ENCODE results near the gene LYZ. TPM values are rescaled to one million over a fixed set of nuclear protein-coding genes. Genes with fewer than 3 reads are reported as not detected.
"Not testable (repeated sequence)": the region's sequence is repeated elsewhere in the genome, so short reads cannot be mapped to it uniquely, and the experiment has no call there.

The LYZ gene
- polyA plus RNA-seq, 1 donor (not counting 4 experiments of a cell fraction or from before 2014, with no cell fraction given), result not detected

GRCh38 chr12:69304284-69304683 is 43.9 kb upstream of the LYZ start:
- Histone ChIP-seq H4K20me1 (ENCODE audit: control insufficient read depth, extremely low read depth, insufficient read depth, low read length) (no peaks in the 10 kb centered on the region), H3K4me3 (ENCODE audit: control insufficient read depth in 2 of 3, extremely low read depth in 1 of 3, insufficient read depth in 2 of 3, low read depth in 1 of 3, low read length in 3 of 3) (no peak overlapping the region), H3K36me3 (ENCODE audit: control insufficient read depth in 2 of 2, extremely low read depth in 1 of 2, insufficient read depth in 2 of 2, low read length in 2 of 2) (no peaks in the 10 kb centered on the region), H3K9me1 (ENCODE audit: control insufficient read depth, extremely low read depth, insufficient read depth, low read length) (no peaks in the 10 kb centered on the region), H3K9ac (ENCODE audit: control insufficient read depth, extremely low read depth, insufficient read depth, low read length) (no peak overlapping the region), H3K27ac (ENCODE audit: control insufficient read depth, insufficient read depth, low read length) (no peak overlapping the region), H3K9me3 (ENCODE audit: control insufficient read depth, low read depth, low read length) (peaks cover 3% of the 10 kb centered on the region), H3K27me3 (ENCODE audit: control insufficient read depth, extremely low read depth, insufficient read depth, low read length) (peaks cover 11% of the 10 kb centered on the region), H3K4me2 (ENCODE audit: control insufficient read depth, extremely low read depth, insufficient read depth, low read depth, low read length) (no peak overlapping the region), H3K79me2 (ENCODE audit: control insufficient read depth, insufficient read depth, low read length) (no peaks in the 10 kb centered on the region), H2AFZ (ENCODE audit: control insufficient read depth, low read length) (no peak overlapping the region), H3K4me1 (ENCODE audit: control insufficient read depth, extremely low read depth, insufficient read depth, low read length) (no peaks in the 10 kb centered on the region)
- FAIRE-seq (no peak), DNase-seq (ENCODE audit: low read depth, low spot score) (no peak)
- dilution Hi-C loops (cut with MboI; ENCODE audit: extremely low pct_ligation_motif_present, low sequenced_read_pairs), result no loop called here
- no peak for TF ChIP-seq EZH2 (IDR thresholded peaks at IDR 0.05; ENCODE audit: low read length)

GRCh38 chr12:69309461-69309860 is 38.7 kb upstream of the LYZ start:
- Histone ChIP-seq H3K27me3 (ENCODE audit: control insufficient read depth, extremely low read depth, insufficient read depth, low read length) (no peaks in the 10 kb centered on the region), H3K79me2 (ENCODE audit: control insufficient read depth, insufficient read depth, low read length) (no peaks in the 10 kb centered on the region), H3K27ac (ENCODE audit: control insufficient read depth, insufficient read depth, low read length) (no peak overlapping the region), H3K4me2 (ENCODE audit: control insufficient read depth, extremely low read depth, insufficient read depth, low read depth, low read length) (no peak overlapping the region), H3K36me3 (ENCODE audit: control insufficient read depth in 2 of 2, extremely low read depth in 1 of 2, insufficient read depth in 2 of 2, low read length in 2 of 2) (no peaks in the 10 kb centered on the region), H3K9ac (ENCODE audit: control insufficient read depth, extremely low read depth, insufficient read depth, low read length) (no peak overlapping the region), H3K9me3 (ENCODE audit: control insufficient read depth, low read depth, low read length) (peaks cover 1% of the 10 kb centered on the region), H3K4me1 (ENCODE audit: control insufficient read depth, extremely low read depth, insufficient read depth, low read length) (no peaks in the 10 kb centered on the region), H3K9me1 (ENCODE audit: control insufficient read depth, extremely low read depth, insufficient read depth, low read length) (no peaks in the 10 kb centered on the region), H3K4me3 (ENCODE audit: control insufficient read depth in 2 of 3, extremely low read depth in 1 of 3, insufficient read depth in 2 of 3, low read depth in 1 of 3, low read length in 3 of 3) (no peak overlapping the region), H2AFZ (ENCODE audit: control insufficient read depth, low read length) (no peak overlapping the region), H4K20me1 (ENCODE audit: control insufficient read depth, extremely low read depth, insufficient read depth, low read length) (no peaks in the 10 kb centered on the region)
- no peak for DNase-seq (ENCODE audit: low read depth, low spot score)
- no peak for FAIRE-seq
- dilution Hi-C loops (cut with MboI; ENCODE audit: extremely low pct_ligation_motif_present, low sequenced_read_pairs), result no loop called here
- TF ChIP-seq CTCF (optimal IDR thresholded peaks at IDR 0.05 in 1 of 3, IDR thresholded peaks at IDR 0.05 in 1 of 3, conservative IDR thresholded peaks at IDR 0.05 in 1 of 3; ENCODE audit: extremely low read depth in 1 of 3, insufficient read depth in 2 of 3, low read length in 3 of 3), result no peak
- TF ChIP-seq EZH2 (IDR thresholded peaks at IDR 0.05; ENCODE audit: low read length), result no peak

- H3K4me1 ChIP-seq (ENCODE audit: control insufficient read depth, extremely low read depth, insufficient read depth, low read length), result no peaks in the 10 kb centered on the region
- no peak overlapping the region for H3K27ac ChIP-seq (ENCODE audit: control insufficient read depth, insufficient read depth, low read length)
- no peaks in the 10 kb centered on the region for H3K79me2 ChIP-seq (ENCODE audit: control insufficient read depth, insufficient read depth, low read length)
- no peaks in the 10 kb centered on the region for H4K20me1 ChIP-seq (ENCODE audit: control insufficient read depth, extremely low read depth, insufficient read depth, low read length)
- FAIRE-seq (no peak), DNase-seq (ENCODE audit: low read depth, low spot score) (no peak)
- no peaks in the 10 kb centered on the region for H3K36me3 ChIP-seq (ENCODE audit: control insufficient read depth in 2 of 2, extremely low read depth in 1 of 2, insufficient read depth in 2 of 2, low read length in 2 of 2)
- no peaks in the 10 kb centered on the region for H3K27me3 ChIP-seq (ENCODE audit: control insufficient read depth, extremely low read depth, insufficient read depth, low read length)
- H3K9ac ChIP-seq (ENCODE audit: control insufficient read depth, extremely low read depth, insufficient read depth, low read length), result no peak overlapping the region
- H3K9me1 ChIP-seq (ENCODE audit: control insufficient read depth, extremely low read depth, insufficient read depth, low read length), result no peaks in the 10 kb centered on the region
- TF ChIP-seq EZH2 (IDR thresholded peaks at IDR 0.05; ENCODE audit: low read length), result no peak
- TF ChIP-seq CTCF (optimal IDR thresholded peaks at IDR 0.05 in 1 of 3, IDR thresholded peaks at IDR 0.05 in 1 of 3, conservative IDR thresholded peaks at IDR 0.05 in 1 of 3; ENCODE audit: extremely low read depth in 1 of 3, insufficient read depth in 2 of 3, low read length in 3 of 3), result no peak
- no peak overlapping the region for H3K4me2 ChIP-seq (ENCODE audit: control insufficient read depth, extremely low read depth, insufficient read depth, low read depth, low read length)
- H3K9me3 ChIP-seq (ENCODE audit: control insufficient read depth, low read depth, low read length), result no peaks in the 10 kb centered on the region
- H3K4me3 ChIP-seq (ENCODE audit: control insufficient read depth in 2 of 3, extremely low read depth in 1 of 3, insufficient read depth in 2 of 3, low read depth in 1 of 3, low read length in 3 of 3), result no peak overlapping the region
- no peak overlapping the region for H2AFZ ChIP-seq (ENCODE audit: control insufficient read depth, low read length)
- dilution Hi-C loops (cut with MboI; ENCODE audit: extremely low pct_ligation_motif_present, low sequenced_read_pairs), result no loop called here
Measured at GRCh38 chr12:69313209-69313608, 35.0 kb upstream of the LYZ start.

GRCh38 chr12:69316784-69317183 is 31.4 kb upstream of the LYZ start:
- dilution Hi-C loops (cut with MboI; ENCODE audit: extremely low pct_ligation_motif_present, low sequenced_read_pairs); H3K27me3 ChIP-seq (ENCODE audit: control insufficient read depth, extremely low read depth, insufficient read depth, low read length); H3K4me1 ChIP-seq (ENCODE audit: control insufficient read depth, extremely low read depth, insufficient read depth, low read length); FAIRE-seq; H3K27ac ChIP-seq (ENCODE audit: control insufficient read depth, insufficient read depth, low read length); H3K4me3 ChIP-seq (ENCODE audit: control insufficient read depth in 2 of 3, extremely low read depth in 1 of 3, insufficient read depth in 2 of 3, low read depth in 1 of 3, low read length in 3 of 3); H2AFZ ChIP-seq (ENCODE audit: control insufficient read depth, low read length); H3K9ac ChIP-seq (ENCODE audit: control insufficient read depth, extremely low read depth, insufficient read depth, low read length); DNase-seq (ENCODE audit: low read depth, low spot score); H3K9me3 ChIP-seq (ENCODE audit: control insufficient read depth, low read depth, low read length); H4K20me1 ChIP-seq (ENCODE audit: control insufficient read depth, extremely low read depth, insufficient read depth, low read length); H3K9me1 ChIP-seq (ENCODE audit: control insufficient read depth, extremely low read depth, insufficient read depth, low read length); H3K79me2 ChIP-seq (ENCODE audit: control insufficient read depth, insufficient read depth, low read length); H3K36me3 ChIP-seq (ENCODE audit: control insufficient read depth in 2 of 2, extremely low read depth in 1 of 2, insufficient read depth in 2 of 2, low read length in 2 of 2); H3K4me2 ChIP-seq (ENCODE audit: control insufficient read depth, extremely low read depth, insufficient read depth, low read depth, low read length): not testable (repeated sequence)

Data from keratinocyte (primary cell).